Epithelial cell of esophagus (primary cell): ENCODE measurements around the gene TNFRSF13B.

Source experiments
- DNase-seq: peaks from one replicate; pipeline ENCODE4 v3.0.0; 2010; ENCODE audit warnings: low read depth
- H3K4me3 ChIP-seq: 2 replicates; pipeline ENCODE4 v1.5.1; 2011; ENCODE audit warnings: mild to moderate bottlenecking, low read length, control low read depth
- TF ChIP-seq, protein P1 (sequence below): IDR thresholded peaks from 2 replicates; pipeline ENCODE4 v1.5.1; 2011; ENCODE audit warnings: low read depth, mild to moderate bottlenecking, low read length, control low read depth, inconsistent platforms; ENCODE audit not compliant: insufficient read depth; ENCODE audit errors: missing control alignments

Gene TNFRSF13B

GRCh38 chr17:16933317-16934132 lies 38.4 kb downstream of the TNFRSF13B start:
- DNase-seq: no peak
- TF ChIP-seq, protein P1, sequence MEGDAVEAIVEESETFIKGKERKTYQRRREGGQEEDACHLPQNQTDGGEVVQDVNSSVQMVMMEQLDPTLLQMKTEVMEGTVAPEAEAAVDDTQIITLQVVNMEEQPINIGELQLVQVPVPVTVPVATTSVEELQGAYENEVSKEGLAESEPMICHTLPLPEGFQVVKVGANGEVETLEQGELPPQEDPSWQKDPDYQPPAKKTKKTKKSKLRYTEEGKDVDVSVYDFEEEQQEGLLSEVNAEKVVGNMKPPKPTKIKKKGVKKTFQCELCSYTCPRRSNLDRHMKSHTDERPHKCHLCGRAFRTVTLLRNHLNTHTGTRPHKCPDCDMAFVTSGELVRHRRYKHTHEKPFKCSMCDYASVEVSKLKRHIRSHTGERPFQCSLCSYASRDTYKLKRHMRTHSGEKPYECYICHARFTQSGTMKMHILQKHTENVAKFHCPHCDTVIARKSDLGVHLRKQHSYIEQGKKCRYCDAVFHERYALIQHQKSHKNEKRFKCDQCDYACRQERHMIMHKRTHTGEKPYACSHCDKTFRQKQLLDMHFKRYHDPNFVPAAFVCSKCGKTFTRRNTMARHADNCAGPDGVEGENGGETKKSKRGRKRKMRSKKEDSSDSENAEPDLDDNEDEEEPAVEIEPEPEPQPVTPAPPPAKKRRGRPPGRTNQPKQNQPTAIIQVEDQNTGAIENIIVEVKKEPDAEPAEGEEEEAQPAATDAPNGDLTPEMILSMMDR: no peak
- H3K4me3 ChIP-seq: no peak overlapping the region

DNA sequence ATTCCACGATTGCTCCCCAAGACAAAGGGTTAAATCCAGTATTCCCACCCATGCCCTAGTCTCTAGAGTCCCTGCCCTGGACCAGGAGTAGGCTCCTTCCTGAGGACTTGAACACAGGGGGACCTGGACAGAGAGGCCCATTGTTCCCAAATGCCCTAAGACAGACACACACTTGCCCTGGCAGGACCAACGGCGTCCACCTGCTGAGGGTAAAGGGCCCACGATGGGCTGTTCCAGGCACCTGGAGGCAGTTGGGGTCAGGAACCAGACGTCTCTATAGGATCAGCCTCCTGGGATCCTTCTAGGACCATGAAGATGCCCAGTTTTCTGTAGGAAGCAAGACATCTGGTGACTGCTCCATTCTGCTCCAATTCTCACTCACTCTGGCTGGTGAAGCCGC lies 39.3 kb downstream of the TNFRSF13B start:
- DNase-seq: no peak
- no peak overlapping the region for H3K4me3 ChIP-seq
- TF ChIP-seq, protein P1: no peak

GRCh38 chr17:16932156-16932555 lies 39.8 kb downstream of the TNFRSF13B start:
- TF ChIP-seq, protein P1: no peak
- H3K4me3 ChIP-seq: no peak overlapping the region
- DNase-seq: no peak

DNA sequence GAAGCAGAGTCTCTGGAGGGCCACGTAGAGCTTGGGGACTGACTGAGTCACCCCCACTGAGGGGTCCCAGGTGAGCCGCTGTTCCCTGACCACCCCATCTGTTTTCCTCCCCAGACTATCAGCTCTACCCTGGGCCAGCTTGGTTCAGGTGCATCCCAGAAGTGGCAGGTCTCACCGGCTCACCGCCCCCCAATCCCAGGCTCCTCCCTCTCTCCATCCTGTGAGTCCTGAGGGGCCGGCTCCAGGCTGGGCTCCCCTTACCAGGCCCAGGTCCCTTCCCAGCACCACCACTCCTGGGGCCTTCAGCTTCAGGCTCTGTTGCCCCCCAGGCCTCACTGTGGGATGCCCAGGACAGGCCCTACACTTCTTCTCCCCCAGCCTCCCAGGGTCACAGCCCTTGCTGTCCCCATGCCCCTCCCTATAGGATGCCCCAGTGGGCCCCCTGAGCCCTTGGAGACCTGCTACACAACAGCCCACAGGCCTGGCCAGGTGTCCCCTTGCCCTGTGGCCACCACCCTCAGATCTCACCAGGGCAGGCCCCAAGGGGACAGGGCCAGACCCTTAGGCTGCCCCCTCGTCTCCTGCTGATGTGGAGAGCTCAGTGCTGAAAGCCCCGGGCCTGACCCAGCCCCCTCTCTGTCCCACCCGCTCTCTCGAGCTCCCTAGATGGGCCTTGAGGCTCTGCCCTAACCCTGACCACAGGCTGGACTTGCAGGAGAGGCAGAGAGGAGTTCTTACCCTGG lies 40.4 kb downstream of the TNFRSF13B start:
- no peak overlapping the region for H3K4me3 ChIP-seq
- no peak for DNase-seq
- TF ChIP-seq, protein P1: no peak

GRCh38 chr17:16930571-16931317 lies 41.2 kb downstream of the TNFRSF13B start:
- no peak for DNase-seq
- TF ChIP-seq, protein P1: no peak
- H3K4me3 ChIP-seq: no peak overlapping the region

GRCh38 chr17:16929757-16930520 lies 42.0 kb downstream of the TNFRSF13B start:
- DNase-seq: no peak
- no peak overlapping the region for H3K4me3 ChIP-seq
- TF ChIP-seq, protein P1: no peak
